HTERT RPE-1 (cell line): ENCODE measurements around the gene MPG.
"Not testable (repeated sequence)": the region's sequence is repeated elsewhere in the genome, so short reads cannot be mapped to it uniquely, and the experiment has no call there.

Experiments
- in situ Hi-C: fragments of 300-500 bp; cut with MboI; formaldehyde crosslinking; loops from 4 replicates; pipeline ENCODE4 v1.14.3; 2020; ENCODE audit warnings: low sequenced_read_pairs

MPG gene

DNA sequence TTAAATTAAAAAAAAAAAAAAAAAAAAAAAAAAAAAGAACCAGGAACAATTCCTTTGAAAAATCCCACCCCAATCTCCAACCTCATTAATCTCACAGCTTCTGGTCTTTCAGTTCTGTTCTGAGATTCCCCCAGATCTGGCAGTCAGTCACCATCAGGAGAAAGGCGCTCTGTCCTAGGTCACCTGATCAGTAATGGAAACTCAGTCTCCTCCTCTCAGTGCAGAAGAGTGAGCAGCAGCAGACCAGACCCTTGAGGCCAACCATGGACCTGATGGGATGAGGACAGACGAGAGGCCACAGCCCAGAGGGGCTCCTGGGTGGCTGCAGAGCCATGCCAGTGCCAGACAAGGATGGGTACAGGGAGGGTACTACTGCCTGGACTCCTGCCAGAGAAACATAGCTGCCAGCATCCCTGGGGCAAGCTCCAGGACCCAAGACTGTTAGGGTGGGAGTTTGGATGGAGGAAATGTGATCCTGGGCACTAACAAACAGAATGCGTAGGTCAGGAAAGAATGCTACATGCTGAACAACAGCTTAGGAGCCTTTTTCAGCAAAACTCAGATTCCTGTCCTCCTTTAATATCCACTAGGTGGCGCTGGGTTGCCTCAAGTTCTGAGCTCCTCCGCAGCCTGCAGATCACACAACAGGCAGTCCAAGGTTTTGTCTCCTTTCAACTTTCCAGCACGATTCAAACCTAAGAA, 28.7 kb downstream of the MPG start:
- in situ Hi-C loops = no loop called here

DNA sequence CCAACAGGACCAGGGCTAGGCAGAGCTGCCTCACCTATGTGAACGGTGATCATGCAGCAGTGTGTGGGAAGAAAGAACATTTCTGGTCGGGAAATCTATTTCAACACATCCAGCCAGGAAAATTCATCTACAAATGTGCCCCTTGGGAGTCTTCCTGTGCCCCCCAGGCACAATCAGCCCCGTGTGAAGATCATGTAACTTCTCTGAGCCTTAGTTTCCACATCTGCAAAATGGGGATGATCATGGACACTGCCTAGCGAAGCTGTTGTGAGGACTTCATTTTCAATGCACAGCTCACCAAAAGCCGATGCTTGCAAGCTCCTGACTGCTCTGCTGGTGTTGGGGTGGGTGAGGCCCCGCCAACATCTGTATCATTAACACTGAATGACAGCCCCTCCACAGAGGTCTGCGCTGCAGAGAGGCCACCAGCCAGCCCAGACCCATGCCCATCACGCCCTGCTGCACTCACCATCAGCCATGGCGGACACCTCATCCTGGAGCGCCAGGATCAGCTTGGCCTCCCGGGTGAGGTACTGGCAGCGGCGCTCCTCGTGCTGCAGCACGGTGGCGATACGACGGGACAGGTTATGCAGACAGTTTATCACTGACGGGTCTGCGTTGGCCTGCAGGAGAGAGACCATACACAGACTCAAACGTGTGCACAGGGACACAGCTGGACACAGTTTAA, 34.3 kb downstream of the MPG start:
- in situ Hi-C loops = no loop called here

DNA sequence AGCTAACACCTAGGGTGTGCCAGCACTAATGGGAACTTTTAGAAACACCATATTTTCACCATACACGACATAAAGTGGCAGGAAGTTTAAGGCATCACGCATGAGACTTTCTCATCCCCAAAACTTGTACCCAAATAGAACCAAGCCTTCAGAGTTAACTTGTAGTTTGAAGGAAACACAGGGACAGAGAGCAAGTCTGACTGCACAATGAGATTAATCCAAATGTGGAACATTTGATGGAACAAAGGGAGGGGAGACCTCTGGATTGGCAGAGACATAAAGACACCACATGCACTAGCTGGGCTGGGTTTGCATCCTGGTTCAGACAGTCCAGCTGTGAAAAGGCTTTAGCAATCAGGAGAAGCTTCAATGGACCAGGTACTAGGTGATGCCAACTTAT, 36.3 kb downstream of the MPG start:
- in situ Hi-C loops = no loop called here

GRCh38 chr16:116015-116414, 38.0 kb downstream of the MPG start:
- in situ Hi-C loops = no loop called here

GRCh38 chr16:117379-118365, 39.6 kb downstream of the MPG start:
- in situ Hi-C loops = no loop called here

DNA sequence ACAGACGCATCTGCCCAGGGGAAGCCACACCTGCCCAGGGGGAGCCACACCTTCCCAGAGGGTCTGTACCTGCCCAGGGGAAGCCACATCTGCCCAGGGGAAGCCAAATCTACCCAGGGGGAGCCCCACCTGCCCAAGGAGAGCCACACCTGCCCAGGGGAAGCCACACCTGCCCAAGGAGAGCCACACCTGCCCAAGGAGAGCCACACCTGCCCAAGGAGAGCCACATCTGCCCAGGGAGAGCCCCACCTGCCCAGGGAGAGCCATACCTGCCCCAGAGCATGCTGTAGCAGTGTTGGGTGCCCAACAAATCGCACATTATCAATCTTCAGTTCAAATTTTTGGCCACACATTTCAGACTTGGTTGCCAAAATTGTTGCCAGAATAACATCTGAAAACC, 40.8 kb downstream of the MPG start:
- in situ Hi-C loops = no loop called here

- in situ Hi-C loops = no loop called here
Measured at GRCh38 chr16:119295-119694, 41.3 kb downstream of the MPG start.

GRCh38 chr16:119835-120491, 41.9 kb downstream of the MPG start:
- in situ Hi-C loops = no loop called here

- in situ Hi-C loops = no loop called here
Measured at GRCh38 chr16:120756-121155, 42.7 kb downstream of the MPG start.

DNA sequence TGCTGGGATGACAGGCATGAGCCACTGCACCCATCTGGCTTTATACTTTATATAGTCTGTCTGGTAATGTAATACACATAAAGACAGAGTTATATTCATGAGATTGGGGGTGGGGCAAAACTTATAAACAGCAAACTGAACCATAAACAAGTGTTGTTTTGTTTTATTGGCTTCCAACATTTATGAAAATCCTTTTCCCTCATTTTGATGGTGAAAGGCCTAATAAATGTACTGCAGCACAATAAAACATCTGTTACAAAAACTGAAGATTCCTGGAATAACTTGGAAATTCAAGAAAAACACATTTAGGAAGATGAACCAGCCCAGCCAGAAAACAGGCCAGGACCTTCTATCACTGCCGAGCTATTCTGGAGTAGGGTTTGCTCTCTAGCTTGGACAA, 44.3 kb downstream of the MPG start:
- in situ Hi-C loops = no loop called here

DNA sequence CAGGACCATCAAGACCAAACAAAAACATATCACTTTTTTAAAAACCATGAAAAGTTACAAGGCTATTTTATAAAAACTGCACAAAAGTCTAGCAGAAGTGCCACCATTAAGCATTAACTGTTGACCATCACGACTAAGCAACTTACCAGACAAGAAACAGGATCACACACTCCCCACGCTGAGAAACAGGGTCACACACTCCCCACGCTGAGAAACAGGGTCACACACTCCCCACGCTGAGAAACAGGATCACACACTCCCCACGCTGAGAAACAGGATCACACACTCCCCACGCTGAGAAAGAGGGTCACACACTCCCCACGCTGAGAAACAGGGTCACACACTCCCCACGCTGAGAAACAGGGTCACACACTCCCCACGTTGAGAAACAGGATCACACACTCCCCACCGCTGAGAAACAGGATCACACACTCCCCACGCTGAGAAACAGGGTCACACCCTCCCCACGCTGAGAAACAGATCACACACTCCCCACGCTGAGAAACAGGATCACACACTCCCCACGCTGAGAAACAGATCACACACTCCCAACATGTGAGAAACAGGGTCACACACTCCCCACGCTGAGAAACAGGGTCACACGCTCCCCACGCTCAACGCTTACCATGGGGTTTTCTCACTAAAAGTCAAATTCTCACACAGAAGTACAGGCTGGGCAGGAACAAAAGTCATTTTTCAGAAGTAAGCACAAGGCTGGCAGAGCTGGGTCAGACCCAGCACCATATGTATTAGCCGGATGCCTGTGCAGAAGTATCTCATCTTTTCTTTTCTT, 45.7 kb downstream of the MPG start:
- in situ Hi-C loops = not testable (repeated sequence)

GRCh38 chr16:125011-125410, 47.0 kb downstream of the MPG start:
- in situ Hi-C loops = no loop called here

DNA sequence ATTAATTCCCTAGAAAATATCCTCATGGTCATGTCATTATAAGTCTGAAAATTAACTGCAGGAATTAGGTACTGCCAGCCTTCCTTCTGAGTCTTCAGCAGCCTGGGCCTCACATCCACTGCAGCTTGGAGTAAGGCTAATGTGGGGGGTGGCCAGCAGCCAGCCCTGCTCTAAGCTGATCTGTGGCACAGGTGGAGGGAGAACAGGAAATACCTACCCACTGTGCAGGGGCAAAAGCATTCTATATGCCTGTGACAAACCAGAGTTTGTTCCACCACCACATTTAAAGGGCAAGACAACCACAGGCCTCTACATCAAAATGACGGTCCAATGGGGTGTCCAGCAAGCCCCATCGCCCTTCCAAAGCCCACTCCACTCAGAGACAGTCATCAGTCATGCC, 51.0 kb downstream of the MPG start:
- in situ Hi-C loops = no loop called here

GRCh38 chr16:130533-131173, 52.6 kb downstream of the MPG start:
- in situ Hi-C loops = no loop called here

- in situ Hi-C loops = no loop called here
Measured at GRCh38 chr16:132120-132519, 54.1 kb downstream of the MPG start.

- in situ Hi-C loops = no loop called here
Measured at GRCh38 chr16:133716-134115, 55.7 kb downstream of the MPG start.
